Stomach (tissue), 4 donors: ENCODE measurements around the gene GABRG3.

Experiments
- POLR2A ChIP-seq, 4 donors: fragments of 450-650 bp; IDR thresholded peaks; one replicate each; pipeline ENCODE4 v1.6.1; 2016; ENCODE audit warnings: antibody characterized with exemption in 4 of 4, control low read depth in 2 of 4, mild to moderate bottlenecking in 1 of 4, moderate library complexity in 1 of 4
- POLR2AphosphoS5 ChIP-seq, 3 donors: sonication (generic); formaldehyde crosslinking; IDR thresholded peaks; one replicate each; pipeline ENCODE4 v1.6.1; 2016; ENCODE audit warnings: antibody characterized with exemption in 3 of 3
- TF ChIP-seq, protein P1 (sequence below), 7 experiments: fragments of 450-650 bp in 4 of 7; fragments of 200-600 bp in 3 of 7; sonication (generic) in 3 of 7; IDR thresholded peaks; one replicate each; pipeline ENCODE4 v1.5.1; 2016 to 2019; ENCODE audit warnings: antibody characterized with exemption in 7 of 7, control low read depth in 2 of 7, mild to moderate bottlenecking in 1 of 7

DNA sequence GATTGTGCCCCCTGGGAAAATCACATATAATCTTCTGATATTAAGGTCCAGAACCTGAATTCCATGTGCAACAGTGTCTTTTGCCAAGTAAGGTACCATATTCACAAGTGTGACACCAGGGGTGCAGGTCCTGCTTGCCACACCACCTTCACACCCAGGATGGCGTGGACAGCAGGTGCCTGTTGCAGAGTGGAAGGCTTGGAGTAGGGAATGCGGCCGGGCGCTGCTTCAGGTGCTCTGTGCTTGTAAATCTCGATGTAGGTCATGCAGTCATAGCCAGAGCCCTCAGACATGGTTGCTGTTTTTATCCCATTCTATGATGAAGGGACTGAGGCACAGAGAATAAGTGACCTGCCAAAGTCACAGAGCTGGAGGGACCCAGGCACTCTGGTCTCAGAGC, 34.5 kb upstream of the GABRG3 start:
- TF ChIP-seq, protein P1, sequence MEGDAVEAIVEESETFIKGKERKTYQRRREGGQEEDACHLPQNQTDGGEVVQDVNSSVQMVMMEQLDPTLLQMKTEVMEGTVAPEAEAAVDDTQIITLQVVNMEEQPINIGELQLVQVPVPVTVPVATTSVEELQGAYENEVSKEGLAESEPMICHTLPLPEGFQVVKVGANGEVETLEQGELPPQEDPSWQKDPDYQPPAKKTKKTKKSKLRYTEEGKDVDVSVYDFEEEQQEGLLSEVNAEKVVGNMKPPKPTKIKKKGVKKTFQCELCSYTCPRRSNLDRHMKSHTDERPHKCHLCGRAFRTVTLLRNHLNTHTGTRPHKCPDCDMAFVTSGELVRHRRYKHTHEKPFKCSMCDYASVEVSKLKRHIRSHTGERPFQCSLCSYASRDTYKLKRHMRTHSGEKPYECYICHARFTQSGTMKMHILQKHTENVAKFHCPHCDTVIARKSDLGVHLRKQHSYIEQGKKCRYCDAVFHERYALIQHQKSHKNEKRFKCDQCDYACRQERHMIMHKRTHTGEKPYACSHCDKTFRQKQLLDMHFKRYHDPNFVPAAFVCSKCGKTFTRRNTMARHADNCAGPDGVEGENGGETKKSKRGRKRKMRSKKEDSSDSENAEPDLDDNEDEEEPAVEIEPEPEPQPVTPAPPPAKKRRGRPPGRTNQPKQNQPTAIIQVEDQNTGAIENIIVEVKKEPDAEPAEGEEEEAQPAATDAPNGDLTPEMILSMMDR (IDR thresholded peaks at IDR 0.05): no peak
- TF ChIP-seq POLR2AphosphoS5 (IDR thresholded peaks at IDR 0.05): no peak
- TF ChIP-seq POLR2A (IDR thresholded peaks at IDR 0.05): no peak
